Activated naive CD4-positive, alpha-beta T cell treated with anti-CD3 and anti-CD28 coated beads, Interleukin-2, amount 50 U/mL, for 24 hours (primary cell): ENCODE measurements around the gene ZFAND3.

Experiments used
- H3K27ac Mint-ChIP-seq: one replicate; pipeline ENCODE4 v1.8.0; 2021; ENCODE audit warnings: mild to moderate bottlenecking, mixed read lengths
- H3K27me3 Mint-ChIP-seq: one replicate; pipeline ENCODE4 v1.8.0; 2021; ENCODE audit warnings: mixed read lengths
- H3K36me3 Mint-ChIP-seq: one replicate; pipeline ENCODE4 v1.8.0; 2021; ENCODE audit warnings: mixed read lengths
- H3K4me1 Mint-ChIP-seq: one replicate; pipeline ENCODE4 v1.8.0; 2021; ENCODE audit warnings: mixed read lengths
- H3K4me3 Mint-ChIP-seq: one replicate; pipeline ENCODE4 v1.8.0; 2021; ENCODE audit warnings: mild to moderate bottlenecking, mixed read lengths
- H3K9me3 Mint-ChIP-seq: one replicate; pipeline ENCODE4 v1.8.0; 2021; ENCODE audit warnings: mixed read lengths

The ZFAND3 gene

DNA sequence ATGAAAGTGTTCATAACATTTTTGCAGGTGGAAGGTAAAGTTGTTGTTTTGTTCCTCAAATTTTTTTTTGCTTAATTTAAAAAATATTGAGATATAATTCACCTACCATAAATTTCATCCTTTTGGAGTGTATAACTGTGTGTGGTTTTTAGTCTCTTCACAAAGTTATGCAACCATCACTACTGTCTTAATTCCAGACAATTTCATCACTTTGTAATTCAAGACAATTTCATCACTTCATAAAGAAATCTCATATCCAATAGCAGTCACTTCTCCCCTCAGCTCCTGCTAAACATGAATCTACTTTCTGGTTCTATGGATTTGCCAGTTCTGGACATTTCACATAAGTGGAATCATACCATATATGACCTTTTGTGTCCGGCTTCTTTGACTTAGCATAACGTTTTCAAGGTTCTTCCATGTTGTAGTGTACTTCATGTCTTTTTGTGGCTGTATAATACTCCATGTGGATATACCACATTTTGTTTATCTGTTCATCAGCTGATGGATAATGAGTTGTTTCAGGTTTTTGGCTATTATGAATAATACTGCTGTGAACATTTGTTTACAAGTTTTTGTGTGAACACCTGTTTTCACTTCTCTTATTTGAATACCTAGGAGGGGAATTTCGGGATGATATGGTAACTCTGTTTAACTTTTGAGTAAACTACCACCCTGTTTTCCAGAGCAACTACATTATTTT is 18.8 kb downstream of the ZFAND3 start:
- Mint-ChIP-seq H3K36me3 (peaks cover 16% of the 10 kb centered on the region), H3K4me1 (peaks cover 60% of the 10 kb centered on the region), H3K4me3 (no peak overlapping the region), H3K27ac (no peak overlapping the region), H3K9me3 (peaks cover 5% of the 10 kb centered on the region), H3K27me3 (no peaks in the 10 kb centered on the region)

DNA sequence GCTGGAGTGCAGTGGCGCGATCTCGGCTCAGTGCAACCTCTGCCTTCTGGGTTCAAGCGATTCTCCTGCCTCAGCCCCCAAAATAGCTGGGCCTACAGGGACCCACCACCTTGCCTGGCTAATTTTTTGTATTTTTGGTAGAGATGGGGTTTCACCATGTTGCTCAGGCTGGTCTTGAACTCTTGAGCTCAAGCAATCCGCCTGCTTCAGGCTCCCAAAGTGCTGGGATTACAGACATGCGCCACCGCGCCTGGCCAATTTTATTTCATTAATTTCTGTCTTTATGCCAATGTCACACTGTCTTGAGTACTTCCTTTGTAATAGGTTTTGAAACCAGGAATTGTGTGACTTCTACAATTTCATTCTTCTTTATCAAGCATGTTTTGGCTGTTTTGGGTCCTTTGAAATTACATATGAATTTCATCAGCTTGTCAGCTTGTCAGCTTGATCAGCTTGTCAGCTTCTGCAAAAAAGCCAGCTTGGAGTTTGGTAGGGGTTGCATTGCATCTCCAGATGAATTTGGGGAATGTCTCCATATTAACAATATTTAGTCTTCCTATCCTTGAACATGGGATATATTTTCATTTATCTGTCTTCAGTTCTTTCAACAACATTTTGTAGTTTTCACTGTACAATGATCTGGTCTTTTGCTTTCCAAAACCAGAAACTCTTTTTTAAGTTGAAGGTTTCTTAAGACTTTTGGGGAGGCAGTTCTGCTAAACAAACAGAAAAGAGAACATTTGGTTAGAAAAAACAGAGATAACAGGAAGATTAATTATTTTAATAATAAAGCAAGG is 20.8 kb downstream of the ZFAND3 start:
- Mint-ChIP-seq H3K9me3 (no peaks in the 10 kb centered on the region), H3K4me1 (peaks cover 72% of the 10 kb centered on the region), H3K4me3 (no peak overlapping the region), H3K36me3 (peaks cover 13% of the 10 kb centered on the region), H3K27me3 (no peaks in the 10 kb centered on the region), H3K27ac (no peak overlapping the region)

DNA sequence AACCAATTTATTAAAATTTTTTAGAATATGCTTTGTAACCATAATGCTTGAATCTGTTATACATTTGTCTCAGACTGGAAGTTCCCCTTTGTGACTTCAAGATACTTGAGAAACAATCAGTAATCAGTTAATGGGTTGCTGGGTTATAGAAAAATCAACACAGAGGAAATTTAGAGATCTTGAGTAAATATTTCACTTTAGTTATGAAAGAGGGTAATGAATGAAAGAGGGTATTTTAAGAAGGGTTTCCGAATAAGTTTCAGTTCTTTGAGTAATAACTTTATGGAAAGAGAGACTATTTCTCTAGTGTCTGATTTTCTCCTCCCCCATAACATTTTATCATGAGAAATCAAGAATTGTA is 21.4 kb downstream of the ZFAND3 start:
- H3K4me3 Mint-ChIP-seq, result no peak overlapping the region
- H3K27ac Mint-ChIP-seq, result peak overlapping the region; percentile 32

DNA sequence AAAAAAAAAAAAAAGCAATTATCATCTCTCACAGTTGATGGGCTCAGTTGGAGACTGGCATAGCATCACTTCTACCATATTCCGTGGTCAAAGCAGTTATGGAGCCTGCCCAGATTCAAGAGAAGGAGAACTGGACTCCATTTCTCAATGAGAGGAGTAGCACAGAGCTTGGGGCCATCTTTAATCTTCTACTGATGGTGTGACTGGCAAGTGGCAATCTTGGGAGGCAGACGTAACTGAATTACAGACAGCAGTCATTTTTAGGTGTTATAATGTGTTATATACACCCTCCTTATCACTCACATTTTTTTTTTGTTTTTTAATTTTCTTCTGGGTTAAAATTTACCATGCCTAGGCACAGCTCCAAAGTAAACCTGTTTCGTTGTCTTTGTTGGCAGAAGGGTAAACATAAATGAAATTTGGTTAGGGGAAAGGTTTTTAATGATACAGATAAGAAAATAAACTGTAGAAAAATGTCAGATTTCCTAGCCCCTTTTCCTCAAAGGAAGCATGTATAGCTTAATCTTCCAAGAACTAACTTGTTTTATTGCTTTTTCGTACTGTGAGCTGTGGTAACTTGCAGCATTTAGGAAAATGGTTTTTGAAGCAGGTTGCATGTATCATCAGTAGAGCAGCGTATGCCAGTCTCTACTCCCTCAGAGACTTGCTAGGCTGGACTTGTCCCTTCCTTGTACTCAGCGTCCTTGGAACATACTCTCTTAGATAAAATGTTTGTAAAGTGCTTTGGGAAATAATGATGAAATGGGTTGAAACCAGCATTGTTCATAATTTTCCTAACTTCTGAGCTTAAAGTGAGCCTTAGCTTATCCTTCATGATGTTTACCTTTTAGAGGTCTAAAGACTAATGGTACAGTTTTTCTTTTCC is 25.7 kb downstream of the ZFAND3 start:
- Mint-ChIP-seq H3K27ac (no peak overlapping the region), H3K27me3 (no peaks in the 10 kb centered on the region), H3K4me3 (peak overlapping the region; percentile 15), H3K36me3 (peaks cover 7% of the 10 kb centered on the region), H3K4me1 (peaks cover 78% of the 10 kb centered on the region), H3K9me3 (no peaks in the 10 kb centered on the region)

More for the DNA sequence above, 21.4 kb downstream of the ZFAND3 start:
- peaks cover 74% of the 10 kb centered on the region for H3K4me1 Mint-ChIP-seq
- H3K27me3 Mint-ChIP-seq, result no peaks in the 10 kb centered on the region
- H3K36me3 Mint-ChIP-seq, result peaks cover 13% of the 10 kb centered on the region
- H3K9me3 Mint-ChIP-seq, result no peaks in the 10 kb centered on the region

DNA sequence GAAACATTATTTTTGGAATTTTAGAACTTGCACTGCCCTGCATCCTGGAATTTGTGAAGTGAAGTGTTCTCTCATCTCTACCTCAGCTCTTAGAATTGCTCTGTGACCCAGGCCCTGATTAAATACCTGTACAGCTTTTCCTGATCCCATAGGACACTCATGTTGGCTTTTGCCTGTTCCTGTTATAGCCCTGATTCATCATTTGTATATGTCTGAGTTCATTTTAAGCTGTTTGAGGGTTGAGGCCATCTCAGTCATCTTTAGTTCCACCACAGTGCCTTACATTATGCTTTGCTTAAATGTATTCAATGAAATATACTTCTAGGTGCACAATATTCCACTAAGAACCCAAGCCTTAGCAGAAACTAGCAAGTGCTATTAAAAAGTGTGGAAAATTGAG is 26.4 kb downstream of the ZFAND3 start:
- H3K9me3 Mint-ChIP-seq, result no peaks in the 10 kb centered on the region
- no peaks in the 10 kb centered on the region for H3K27me3 Mint-ChIP-seq
- H3K4me1 Mint-ChIP-seq, result peaks cover 76% of the 10 kb centered on the region
- H3K4me3 Mint-ChIP-seq, result no peak overlapping the region
- peaks cover 7% of the 10 kb centered on the region for H3K36me3 Mint-ChIP-seq
- H3K27ac Mint-ChIP-seq, result no peak overlapping the region

DNA sequence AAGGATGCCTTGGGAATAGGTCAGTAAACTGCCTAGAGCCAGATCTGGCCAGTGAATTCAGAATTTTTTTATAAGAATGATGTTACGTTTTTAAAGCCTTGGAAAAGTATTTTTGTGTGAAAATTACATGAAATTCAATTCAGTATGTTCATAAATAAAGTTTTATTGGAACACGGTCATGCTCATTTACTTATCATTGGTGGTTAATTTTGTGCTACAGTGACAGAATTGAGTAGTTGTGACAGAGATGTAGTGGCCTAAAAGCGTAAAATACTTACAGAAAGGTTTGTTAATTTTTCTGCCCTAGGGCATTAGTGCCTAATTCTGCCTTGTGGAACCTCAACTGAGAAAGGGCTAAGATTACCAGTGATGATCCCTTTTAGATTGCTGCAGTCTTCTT is 28.2 kb downstream of the ZFAND3 start:
- no peak overlapping the region for H3K4me3 Mint-ChIP-seq
- peaks cover 76% of the 10 kb centered on the region for H3K4me1 Mint-ChIP-seq
- no peaks in the 10 kb centered on the region for H3K27me3 Mint-ChIP-seq
- H3K27ac Mint-ChIP-seq, result no peak overlapping the region
- no peaks in the 10 kb centered on the region for H3K9me3 Mint-ChIP-seq
- H3K36me3 Mint-ChIP-seq, result peaks cover 7% of the 10 kb centered on the region

DNA sequence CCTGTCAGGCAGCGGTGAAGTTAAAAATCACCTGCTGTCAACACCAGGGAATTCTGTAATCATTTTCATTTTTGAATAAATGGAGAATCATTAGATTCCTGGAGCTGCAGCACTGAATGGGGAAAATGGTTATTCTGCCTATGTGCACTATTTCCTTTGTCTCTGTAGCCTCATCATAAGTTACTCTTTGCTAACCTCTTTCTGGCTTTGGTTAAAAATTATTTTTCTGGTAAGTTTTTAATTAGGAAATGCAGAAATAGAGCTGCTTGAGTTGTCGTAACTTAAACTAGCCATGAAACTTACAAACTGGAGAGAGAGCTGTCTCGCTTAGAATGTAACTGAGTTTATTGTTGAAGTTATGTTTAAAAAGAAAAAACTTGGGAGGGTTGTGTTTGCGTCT is 28.8 kb downstream of the ZFAND3 start:
- Mint-ChIP-seq H3K27me3 (no peaks in the 10 kb centered on the region), H3K4me3 (no peak overlapping the region), H3K9me3 (no peaks in the 10 kb centered on the region), H3K27ac (no peak overlapping the region), H3K4me1 (peaks cover 80% of the 10 kb centered on the region), H3K36me3 (peaks cover 6% of the 10 kb centered on the region)

DNA sequence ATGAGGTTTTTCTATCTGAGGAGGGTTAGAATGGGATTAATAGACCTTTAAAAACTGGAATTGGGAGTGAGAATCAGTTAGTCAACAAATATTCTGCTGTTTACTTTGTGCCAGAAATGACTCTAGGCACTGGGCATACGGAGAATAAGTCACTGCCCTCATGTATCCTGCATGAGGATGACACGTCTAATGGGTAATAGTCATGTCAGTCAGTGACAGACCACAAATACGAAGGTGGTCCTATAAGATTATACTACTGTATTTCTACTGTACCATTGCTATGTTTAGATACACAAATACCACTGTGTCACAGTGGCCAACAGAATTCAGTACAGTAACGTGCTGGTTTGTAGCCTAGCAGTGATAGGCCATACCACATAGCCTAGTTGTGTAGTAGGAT is 30.7 kb downstream of the ZFAND3 start:
- H3K27ac Mint-ChIP-seq, result peak overlapping the region; percentile 14
- H3K36me3 Mint-ChIP-seq, result peaks cover 1% of the 10 kb centered on the region
- H3K4me3 Mint-ChIP-seq, result no peak overlapping the region
- H3K27me3 Mint-ChIP-seq, result no peaks in the 10 kb centered on the region
- peaks cover 74% of the 10 kb centered on the region for H3K4me1 Mint-ChIP-seq
- H3K9me3 Mint-ChIP-seq, result no peaks in the 10 kb centered on the region

DNA sequence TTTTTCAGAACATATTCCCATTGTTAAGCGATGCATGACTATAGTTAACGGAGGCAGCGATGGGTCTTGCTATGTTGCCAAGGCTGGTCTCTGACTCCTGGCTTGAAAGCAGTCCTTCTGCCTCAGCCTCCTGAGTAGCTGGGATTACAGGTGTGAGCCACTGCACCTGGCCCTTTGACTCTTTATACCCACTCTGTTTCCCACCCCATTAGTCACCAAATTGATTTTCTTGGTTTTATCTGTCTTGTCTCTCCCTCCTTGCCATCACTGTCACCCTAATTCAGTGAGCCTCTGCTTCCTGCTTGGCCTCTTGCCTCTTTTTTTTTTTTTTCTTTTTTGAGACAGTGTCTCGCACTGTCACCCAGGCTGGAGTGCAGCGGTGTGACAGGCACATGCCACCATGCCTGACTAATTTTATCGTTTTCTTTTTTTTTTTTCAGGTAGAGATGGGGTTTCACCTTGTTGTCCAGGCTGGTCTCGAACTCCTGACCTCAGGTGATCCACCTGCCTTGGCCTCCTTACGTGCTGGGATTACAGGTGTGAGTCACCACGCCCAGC is 31.3 kb downstream of the ZFAND3 start:
- Mint-ChIP-seq H3K4me1 (peaks cover 75% of the 10 kb centered on the region), H3K9me3 (no peaks in the 10 kb centered on the region), H3K4me3 (peak overlapping the region; percentile 4), H3K27me3 (no peaks in the 10 kb centered on the region), H3K27ac (peak overlapping the region; percentile 2), H3K36me3 (peaks cover 4% of the 10 kb centered on the region)

DNA sequence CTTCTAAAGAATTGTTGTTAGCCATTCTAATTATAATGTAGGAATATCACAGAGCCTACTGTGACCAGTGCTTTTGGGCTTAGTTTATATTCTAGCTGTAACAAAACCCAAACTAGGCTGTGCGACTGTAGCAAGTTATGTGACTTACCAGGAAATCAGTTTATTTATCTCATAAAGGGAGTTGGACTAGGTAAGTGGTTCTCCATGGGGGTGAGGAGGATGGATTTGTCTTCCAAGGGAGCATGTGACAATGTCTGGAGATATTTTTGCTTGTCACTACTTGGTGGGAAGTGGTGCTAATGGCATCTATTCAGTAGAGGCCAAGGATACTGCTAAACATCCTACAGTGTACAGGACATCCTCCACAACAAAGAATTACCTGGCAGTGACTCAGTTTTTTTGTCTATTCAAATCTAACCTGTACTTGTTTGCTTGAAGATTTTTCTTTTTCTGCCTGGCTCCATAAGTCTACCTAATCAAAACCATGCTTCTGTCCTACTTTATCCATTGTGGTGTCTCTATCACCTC is 32.5 kb downstream of the ZFAND3 start:
- Mint-ChIP-seq H3K9me3 (no peaks in the 10 kb centered on the region), H3K27ac (peak overlapping the region; percentile 17), H3K4me1 (peaks cover 80% of the 10 kb centered on the region), H3K36me3 (peaks cover 8% of the 10 kb centered on the region), H3K4me3 (no peak overlapping the region), H3K27me3 (no peaks in the 10 kb centered on the region)

DNA sequence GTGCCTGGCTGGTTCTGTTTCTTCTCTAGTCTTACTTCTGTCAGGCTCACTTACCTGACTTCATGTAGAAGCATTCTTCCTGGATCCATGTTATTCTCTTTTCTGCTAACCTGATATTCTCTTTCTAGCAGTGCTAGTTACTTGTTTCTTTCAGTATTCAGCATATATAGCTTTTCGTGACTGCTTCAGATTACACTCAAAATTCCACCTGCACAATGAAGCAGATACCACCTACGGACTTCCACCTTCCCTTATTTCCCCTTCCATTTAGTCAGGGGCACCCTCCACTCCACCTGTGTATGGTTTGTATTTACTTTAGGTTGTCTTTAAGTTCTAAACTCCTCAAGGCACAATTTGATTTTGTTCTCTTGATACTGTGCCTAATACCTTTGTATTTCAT is 36.8 kb downstream of the ZFAND3 start:
- H3K27ac Mint-ChIP-seq, result no peak overlapping the region

DNA sequence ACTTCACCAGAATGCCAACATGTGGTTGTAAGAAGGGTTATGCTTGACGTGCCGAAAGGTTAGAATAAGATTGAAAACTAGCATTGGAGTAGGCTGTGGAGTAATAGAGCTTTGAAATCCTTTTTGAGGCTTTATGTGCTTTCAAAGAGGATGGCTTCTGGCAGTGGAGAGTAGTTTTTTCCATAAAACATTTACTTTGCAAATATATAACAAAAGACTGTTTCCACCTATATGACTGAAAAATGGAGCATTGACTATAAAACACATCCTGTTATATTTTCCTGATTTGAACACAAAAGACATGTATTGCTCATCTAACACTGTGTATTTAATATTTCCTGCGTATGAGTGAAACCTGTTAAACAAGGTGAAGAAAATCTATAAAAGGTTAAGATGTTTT is 38.8 kb downstream of the ZFAND3 start:
- no peaks in the 10 kb centered on the region for H3K27me3 Mint-ChIP-seq
- peak overlapping the region; percentile 88 for H3K27ac Mint-ChIP-seq
- peaks cover 81% of the 10 kb centered on the region for H3K4me1 Mint-ChIP-seq
- no peaks in the 10 kb centered on the region for H3K9me3 Mint-ChIP-seq
- peaks cover 7% of the 10 kb centered on the region for H3K36me3 Mint-ChIP-seq
- H3K4me3 Mint-ChIP-seq, result peak overlapping the region; percentile 56

More for the DNA sequence above, 36.8 kb downstream of the ZFAND3 start:
- Mint-ChIP-seq H3K9me3 (no peaks in the 10 kb centered on the region), H3K27me3 (no peaks in the 10 kb centered on the region), H3K4me1 (peaks cover 84% of the 10 kb centered on the region), H3K4me3 (no peak overlapping the region), H3K36me3 (peaks cover 7% of the 10 kb centered on the region)

DNA sequence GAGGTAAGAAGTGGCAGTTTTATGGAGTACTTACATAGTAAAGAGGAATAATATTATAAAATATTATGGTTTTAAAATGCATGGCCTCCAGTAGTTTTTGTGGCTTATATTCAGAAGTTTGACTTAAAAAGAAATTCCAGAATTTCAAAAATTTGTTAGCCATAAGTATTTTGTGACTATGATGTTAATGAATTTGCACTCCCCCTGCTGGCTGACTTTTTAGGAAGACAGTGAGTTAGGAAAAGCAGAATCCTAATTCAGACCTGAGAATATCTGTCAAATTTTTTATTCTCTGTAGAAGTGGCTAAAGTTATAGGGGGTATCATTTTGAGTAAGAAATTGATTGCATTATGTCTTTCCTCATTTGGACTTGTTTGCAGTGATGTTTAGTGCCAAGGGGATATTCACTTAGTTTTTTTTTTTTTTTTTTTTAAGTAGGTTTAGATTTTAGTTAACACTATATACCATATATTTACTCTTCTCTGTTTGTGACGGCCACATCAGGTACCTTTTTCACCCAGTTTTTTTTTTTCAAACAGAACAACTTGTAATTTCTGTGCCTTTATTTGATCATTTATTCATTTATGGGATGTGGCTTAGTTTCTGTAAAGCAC is 40.8 kb downstream of the ZFAND3 start:
- no peaks in the 10 kb centered on the region for H3K9me3 Mint-ChIP-seq
- peak overlapping the region; percentile 23 for H3K27ac Mint-ChIP-seq
- H3K4me3 Mint-ChIP-seq, result no peak overlapping the region
- H3K27me3 Mint-ChIP-seq, result no peaks in the 10 kb centered on the region
- H3K36me3 Mint-ChIP-seq, result peaks cover 9% of the 10 kb centered on the region
- peaks cover 85% of the 10 kb centered on the region for H3K4me1 Mint-ChIP-seq

DNA sequence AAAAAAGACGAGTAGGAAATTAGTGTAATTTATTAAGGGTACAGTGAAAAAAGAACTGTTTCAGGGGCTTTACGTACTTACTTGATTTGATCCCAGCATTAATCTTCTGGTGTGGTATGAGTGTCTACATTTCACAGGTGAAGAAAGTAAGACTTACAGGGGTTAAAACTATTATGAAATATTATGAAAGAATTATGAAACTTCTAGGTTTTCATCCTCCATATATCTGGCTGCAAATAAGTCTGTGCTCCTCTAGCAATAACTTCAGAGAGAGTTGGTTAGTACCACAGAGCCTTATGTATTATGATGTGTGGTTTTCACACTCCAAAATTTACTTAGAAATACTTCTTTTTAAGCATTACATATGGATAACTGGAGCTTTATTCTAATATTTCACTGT is 41.9 kb downstream of the ZFAND3 start:
- Mint-ChIP-seq H3K9me3 (no peaks in the 10 kb centered on the region), H3K36me3 (peaks cover 3% of the 10 kb centered on the region), H3K4me1 (peaks cover 85% of the 10 kb centered on the region), H3K4me3 (no peak overlapping the region), H3K27me3 (no peaks in the 10 kb centered on the region), H3K27ac (no peak overlapping the region)

DNA sequence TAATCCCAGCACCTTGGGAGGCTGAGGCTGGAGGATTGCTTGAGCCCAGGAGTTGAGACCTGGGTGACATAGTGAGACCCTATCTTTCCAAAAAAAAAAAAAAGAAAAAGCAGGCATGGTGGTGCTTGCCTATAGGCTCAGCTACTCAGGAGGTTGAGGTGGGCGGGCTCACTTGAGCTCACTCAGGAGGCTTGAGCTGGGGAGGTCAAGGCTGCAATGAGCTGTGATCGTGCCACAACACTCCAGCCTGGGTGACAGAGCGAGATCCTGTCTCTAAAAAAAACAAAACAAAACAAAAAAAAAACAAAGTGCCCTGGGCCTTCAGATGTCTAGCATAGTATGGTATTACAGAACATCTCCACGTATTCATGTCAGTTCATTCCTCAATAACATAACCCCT is 42.9 kb downstream of the ZFAND3 start:
- Mint-ChIP-seq H3K36me3 (peaks cover 3% of the 10 kb centered on the region), H3K27me3 (no peaks in the 10 kb centered on the region), H3K9me3 (no peaks in the 10 kb centered on the region), H3K4me3 (no peak overlapping the region), H3K4me1 (peaks cover 87% of the 10 kb centered on the region), H3K27ac (no peak overlapping the region)
